COR-L47 (cell line): ENCODE data around the gene SLC25A26.
"Not testable (repeated sequence)": the region's sequence is repeated elsewhere in the genome, so short reads cannot be mapped to it uniquely, and the experiment has no call there.

Experiments used
- DNase-seq: peaks from one replicate; lab custom pipeline; 2025; lab: John Stamatoyannopoulos, UW

Gene SLC25A26

GRCh38 chr3:66411474-66411873, 190.7 kb downstream of the SLC25A26 start:
- DNase-seq: no peak

GRCh38 chr3:66411961-66412887, 191.4 kb downstream of the SLC25A26 start:
- DNase-seq: no peak

- DNase-seq: no peak
Observed at GRCh38 chr3:66413151-66413751, 192.4 kb downstream of the SLC25A26 start.

GRCh38 chr3:66414846-66415245, 194.0 kb downstream of the SLC25A26 start:
- DNase-seq: no peak

GRCh38 chr3:66415867-66416428, 195.1 kb downstream of the SLC25A26 start:
- DNase-seq: no peak

GRCh38 chr3:66416556-66417304, 195.9 kb downstream of the SLC25A26 start:
- no peak for DNase-seq

- DNase-seq: no peak
Observed at GRCh38 chr3:66418475-66418931, 197.7 kb downstream of the SLC25A26 start.

GRCh38 chr3:66419036-66419435, 198.2 kb downstream of the SLC25A26 start:
- no peak for DNase-seq

- not testable (repeated sequence) for DNase-seq
Observed at GRCh38 chr3:66421144-66421543, 200.3 kb downstream of the SLC25A26 start.

GRCh38 chr3:66421893-66422292, 201.1 kb downstream of the SLC25A26 start:
- not testable (repeated sequence) for DNase-seq

GRCh38 chr3:66423791-66424190, 203.0 kb downstream of the SLC25A26 start:
- no peak for DNase-seq

GRCh38 chr3:66425032-66425431, 204.2 kb downstream of the SLC25A26 start:
- DNase-seq: no peak

- DNase-seq: no peak
Observed at GRCh38 chr3:66425576-66426114, 204.8 kb downstream of the SLC25A26 start.

GRCh38 chr3:66426135-66426534, 205.3 kb downstream of the SLC25A26 start:
- no peak for DNase-seq

GRCh38 chr3:66427352-66427751, 206.6 kb downstream of the SLC25A26 start:
- no peak for DNase-seq

- no peak for DNase-seq
Observed at GRCh38 chr3:66427951-66428474, 207.2 kb downstream of the SLC25A26 start.
